ENCODE data around the gene TCEANC.

The TCEANC gene

DNA sequence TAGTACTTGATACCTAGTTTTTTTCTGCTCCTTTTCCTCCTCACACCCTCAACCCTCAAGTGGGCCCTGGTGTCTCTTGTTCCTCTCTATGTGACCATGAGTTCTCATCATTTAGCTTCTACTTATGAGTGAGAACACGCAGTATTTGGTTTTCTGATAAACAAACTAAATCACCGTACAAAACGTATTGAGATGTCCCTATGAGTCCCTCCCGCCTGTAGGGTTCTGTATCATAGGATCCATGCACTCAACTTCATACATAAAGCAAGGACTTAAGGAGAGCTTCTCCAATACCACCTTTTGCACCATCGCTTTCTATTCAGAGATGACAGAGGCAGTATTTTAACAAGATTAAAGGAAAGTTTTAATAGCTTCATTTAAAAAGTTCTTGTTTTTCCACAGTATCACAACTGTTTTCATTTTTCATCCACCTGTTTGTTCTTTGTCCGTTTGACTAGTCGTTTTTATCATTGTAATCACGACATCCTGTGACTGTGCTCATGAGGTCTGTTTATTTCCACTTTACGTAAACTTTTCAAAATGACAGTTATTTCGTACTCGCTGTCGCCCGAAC is 35.5 kb downstream of the TCEANC start:
- TF ChIP-seq L3MBTL2 (conservative IDR thresholded peaks at IDR 0.05) (0 out of 2 replicates have a peak, but pooled peaks have one; percentile 24), FOXK2 (IDR thresholded peaks at IDR 0.05) (no peak), SP1 (IDR thresholded peaks at IDR 0.05) (no peak), SUZ12 (IDR thresholded peaks at IDR 0.05) (no peak), ARNT (IDR thresholded peaks at IDR 0.05) (no peak), BHLHE40 (IDR thresholded peaks at IDR 0.05; ENCODE audit: borderline replicate concordance) (no peak), LEF1 (IDR thresholded peaks at IDR 0.05; ENCODE audit: borderline replicate concordance) (no peak), FOXM1 (IDR thresholded peaks at IDR 0.05; ENCODE audit: borderline replicate concordance) (no peak)
- ChIA-PET CTCF (interaction anchor here (1.3 kb wide), 1 partner anchor 42 kb away, joined by 3 read pairs; no protein-coding TSS in a partner anchor), POLR2A (interaction anchor here (0.8 to 3.3 kb wide), 5 partner anchors 8 to 45 kb away, joined by 3 to 20 read pairs (median 5); partner anchors contain the start of genes OFD1, TCEANC and TRAPPC2)
- DNase-seq (ENCODE audit: extremely low spot score) = no peak

DNA sequence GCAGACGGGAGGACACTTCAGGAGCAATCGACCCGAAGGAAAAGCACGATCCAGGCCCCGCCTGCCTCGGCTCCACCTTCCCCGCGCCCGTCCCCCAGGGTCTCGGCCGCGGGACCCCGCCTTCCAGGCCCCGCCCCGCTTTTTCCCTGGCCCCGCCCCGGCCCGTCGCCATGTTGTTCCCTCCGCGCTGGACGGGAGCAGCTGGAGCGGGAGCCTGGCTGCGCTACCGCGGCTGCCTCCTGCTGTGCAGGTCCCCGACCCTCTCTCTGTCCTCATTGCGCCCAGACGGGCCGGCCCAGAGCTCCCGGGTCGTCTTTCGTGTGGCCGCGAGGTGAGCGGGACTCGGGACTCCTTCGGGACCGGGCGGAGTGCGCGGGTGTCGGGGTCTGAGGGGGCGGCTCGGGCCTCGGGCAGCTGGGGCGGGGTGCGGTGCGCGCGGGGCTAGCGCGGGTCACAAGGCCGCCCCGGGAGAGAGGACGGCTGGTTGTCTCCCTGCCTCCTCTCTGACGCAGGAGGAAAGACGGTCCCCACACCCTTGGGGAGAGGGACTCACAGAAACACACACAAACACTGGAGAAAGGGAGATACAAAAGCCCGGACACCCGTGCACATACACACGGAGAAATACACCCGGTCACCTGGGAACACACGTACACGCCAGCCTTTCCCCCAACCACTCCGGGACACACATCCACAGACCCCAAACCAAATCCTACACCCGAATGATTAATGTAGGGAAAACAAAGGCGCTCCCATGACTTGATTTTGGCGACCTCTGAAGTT is 36.2 kb downstream of the TCEANC start, which contains the start of gene RAB9A:
RAB9A (plus strand) TSS at position 171 of the 783 bp plus-strand sequence. CDS start 19,619 bp downstream, outside the sequence.
- peak; percentile 92 for DNase-seq (ENCODE audit: extremely low spot score)
- POLR2A ChIA-PET = interaction anchor here (0.8 to 3.3 kb wide), 4 partner anchors 8 to 45 kb away, joined by 3 to 20 read pairs (median 8); partner anchors contain the start of genes OFD1 and TRAPPC2
- CTCF ChIA-PET = no interaction called here
- TF ChIP-seq ZNF384 (IDR thresholded peaks at IDR 0.05) (no peak), CTBP1 (IDR thresholded peaks at IDR 0.05; ENCODE audit: borderline replicate concordance) (no peak), ARNT (IDR thresholded peaks at IDR 0.05) (no peak)

DNA sequence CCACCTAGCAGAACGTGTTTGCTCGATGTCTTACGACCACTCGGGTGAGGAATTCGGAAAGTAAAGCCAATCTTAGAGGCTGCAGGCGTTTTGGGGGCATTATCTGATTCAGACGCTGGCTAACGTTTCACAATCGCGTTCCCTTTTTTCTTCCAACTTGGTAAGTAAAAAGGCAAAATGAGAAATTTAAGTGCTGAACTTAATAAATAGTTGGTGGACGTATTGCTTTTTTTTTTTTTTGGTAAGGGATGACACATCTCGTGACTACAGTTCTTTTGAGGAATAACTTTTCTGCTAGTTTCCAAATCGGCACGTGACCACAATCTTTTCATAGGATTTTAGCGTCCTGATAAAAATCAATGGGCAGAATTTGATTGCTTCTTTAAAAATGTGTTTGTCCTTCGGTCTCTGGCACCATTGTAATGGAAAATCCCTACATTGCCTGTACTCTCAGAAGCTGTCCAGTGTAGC is 36.8 kb downstream of the TCEANC start:
- POLR2A ChIA-PET = interaction anchor here (1.9 to 3.3 kb wide), 2 partner anchors 20 to 44 kb away, joined by 10 to 20 read pairs; partner anchors contain the start of genes OFD1 and TRAPPC2
- CTCF ChIA-PET = interaction anchor here (0.9 kb wide), 1 partner anchor 183 kb away, joined by 3 read pairs; no protein-coding TSS in a partner anchor
- DNase-seq (ENCODE audit: extremely low spot score) = no peak
- TF ChIP-seq NFRKB (IDR thresholded peaks at IDR 0.05) (no peak), HDGF (IDR thresholded peaks at IDR 0.05; ENCODE audit: borderline replicate concordance) (no peak), SP1 (IDR thresholded peaks at IDR 0.05) (no peak), BHLHE40 (IDR thresholded peaks at IDR 0.05; ENCODE audit: borderline replicate concordance) (no peak), ELF4 (IDR thresholded peaks at IDR 0.05) (no peak), TARDBP (IDR thresholded peaks at IDR 0.05) (no peak), CTBP1 (IDR thresholded peaks at IDR 0.05; ENCODE audit: borderline replicate concordance) (no peak), L3MBTL2 (conservative IDR thresholded peaks at IDR 0.05) (peak; percentile 36), SUZ12 (IDR thresholded peaks at IDR 0.05) (no peak), ZNF384 (IDR thresholded peaks at IDR 0.05) (peak; percentile 80), FOXM1 (IDR thresholded peaks at IDR 0.05; ENCODE audit: borderline replicate concordance) (no peak)
- TF ChIP-seq, protein P1, sequence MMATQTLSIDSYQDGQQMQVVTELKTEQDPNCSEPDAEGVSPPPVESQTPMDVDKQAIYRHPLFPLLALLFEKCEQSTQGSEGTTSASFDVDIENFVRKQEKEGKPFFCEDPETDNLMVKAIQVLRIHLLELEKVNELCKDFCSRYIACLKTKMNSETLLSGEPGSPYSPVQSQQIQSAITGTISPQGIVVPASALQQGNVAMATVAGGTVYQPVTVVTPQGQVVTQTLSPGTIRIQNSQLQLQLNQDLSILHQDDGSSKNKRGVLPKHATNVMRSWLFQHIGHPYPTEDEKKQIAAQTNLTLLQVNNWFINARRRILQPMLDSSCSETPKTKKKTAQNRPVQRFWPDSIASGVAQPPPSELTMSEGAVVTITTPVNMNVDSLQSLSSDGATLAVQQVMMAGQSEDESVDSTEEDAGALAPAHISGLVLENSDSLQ (IDR thresholded peaks at IDR 0.05) = no peak

DNA sequence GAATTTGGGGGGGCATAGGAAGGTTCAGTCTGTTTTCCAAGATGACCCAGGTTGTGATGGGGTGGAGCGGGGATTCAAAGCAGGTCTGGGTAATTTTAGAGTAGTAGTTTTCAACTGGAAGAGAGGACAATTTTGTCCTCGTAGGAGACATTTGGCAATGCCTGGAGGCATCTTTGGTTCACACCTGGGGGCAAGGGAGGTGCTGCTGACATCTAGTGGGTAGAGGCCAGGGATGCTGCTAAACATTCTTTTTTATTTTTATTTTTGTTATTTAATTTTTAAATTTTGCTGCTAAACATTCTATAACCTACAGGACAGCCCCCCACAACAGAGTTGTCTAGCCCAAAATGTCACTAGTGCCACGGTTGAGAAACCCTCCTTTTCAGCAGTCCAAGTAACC is 37.9 kb downstream of the TCEANC start:
- ChIA-PET POLR2A (interaction anchor here (1.0 kb wide), 2 partner anchors 38 to 44 kb away, joined by 3 to 4 read pairs; partner anchors contain the start of genes OFD1, TCEANC and TRAPPC2), CTCF (interaction anchor here (0.9 kb wide), 1 partner anchor 184 kb away, joined by 3 read pairs; no protein-coding TSS in a partner anchor)
- no peak for DNase-seq (ENCODE audit: extremely low spot score)
- TF ChIP-seq SP1 (IDR thresholded peaks at IDR 0.05) = no peak

GRCh38 chrX:13691841-13692371 is 39.0 kb downstream of the TCEANC start:
- no peak for DNase-seq (ENCODE audit: extremely low spot score)
- ChIA-PET POLR2A (interaction anchor here (0.6 to 1.3 kb wide), 2 partner anchors 11 to 23 kb away, joined by 3 read pairs; no protein-coding TSS in a partner anchor), CTCF (no interaction called here)
- TF ChIP-seq, protein P1 (IDR thresholded peaks at IDR 0.05) = peak; percentile 72
- TF ChIP-seq LEF1 (IDR thresholded peaks at IDR 0.05; ENCODE audit: borderline replicate concordance) = no peak

GRCh38 chrX:13692771-13693231 is 39.9 kb downstream of the TCEANC start:
- CTCF ChIA-PET = interaction anchor here (0.7 kb wide), 1 partner anchor 484 kb away, joined by 3 read pairs; no protein-coding TSS in a partner anchor
- DNase-seq (ENCODE audit: extremely low spot score) = no peak
- POLR2A ChIA-PET = interaction anchor here (4.7 kb wide), 1 partner anchor 42 kb away, joined by 26 read pairs; the partner anchor contains the start of genes OFD1 and TRAPPC2
- no peak for TF ChIP-seq ELF4 (IDR thresholded peaks at IDR 0.05)
- no peak for TF ChIP-seq LEF1 (IDR thresholded peaks at IDR 0.05; ENCODE audit: borderline replicate concordance)
- TF ChIP-seq SUZ12 (IDR thresholded peaks at IDR 0.05) = no peak
- no peak for TF ChIP-seq FOXA1 (IDR thresholded peaks at IDR 0.05)
- TF ChIP-seq, protein P1 (IDR thresholded peaks at IDR 0.05) = no peak
- TF ChIP-seq FOXK2 (IDR thresholded peaks at IDR 0.05) = no peak
- TF ChIP-seq FOXM1 (IDR thresholded peaks at IDR 0.05; ENCODE audit: borderline replicate concordance) = no peak
- no peak for TF ChIP-seq ZNF384 (IDR thresholded peaks at IDR 0.05)
- no peak for TF ChIP-seq ARNT (IDR thresholded peaks at IDR 0.05)

All from HEK293T (cell line).